Measurements from ENCODE around the gene CACNA1H.

CACNA1H gene

DNA sequence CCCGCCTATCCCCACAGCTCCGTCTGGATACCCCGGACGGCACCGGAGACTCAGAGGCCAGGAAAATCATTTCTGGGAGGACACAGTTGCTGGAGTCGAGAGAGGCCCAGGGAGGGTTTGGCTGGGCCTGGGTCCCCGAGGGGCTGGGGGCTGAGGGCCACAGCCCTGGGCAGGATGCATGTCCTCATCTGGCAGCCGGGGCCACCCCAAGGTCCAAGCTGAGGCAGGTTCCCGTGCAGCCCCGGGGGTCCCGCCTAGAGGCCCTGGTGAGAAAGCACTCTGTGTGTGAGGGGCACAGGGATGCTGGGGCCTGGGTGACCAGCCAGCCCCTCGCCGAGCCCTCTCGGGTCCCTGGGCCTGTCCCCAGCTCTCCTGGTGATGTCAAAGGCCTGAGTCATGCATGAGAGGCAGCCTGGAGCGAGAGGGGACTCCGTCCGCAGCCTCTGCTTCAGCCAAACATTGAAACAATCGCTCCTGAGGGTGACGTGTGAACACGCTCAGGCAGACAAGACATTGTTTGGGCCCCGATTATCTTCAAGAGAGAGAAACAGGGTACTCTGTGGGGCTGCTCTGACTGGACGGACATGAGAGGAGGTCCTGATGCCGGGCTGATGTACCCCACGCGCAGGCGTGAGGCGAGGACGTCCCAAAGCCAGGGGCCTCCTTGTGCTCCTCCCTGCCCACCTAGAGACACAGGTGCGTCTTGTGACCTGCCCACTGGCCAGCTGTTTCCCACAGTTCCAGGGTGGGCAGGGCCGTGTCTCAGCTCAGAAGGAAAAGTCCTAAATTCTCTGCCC is 31.1 kb upstream of the CACNA1H start:
- TF ChIP-seq, protein P1, sequence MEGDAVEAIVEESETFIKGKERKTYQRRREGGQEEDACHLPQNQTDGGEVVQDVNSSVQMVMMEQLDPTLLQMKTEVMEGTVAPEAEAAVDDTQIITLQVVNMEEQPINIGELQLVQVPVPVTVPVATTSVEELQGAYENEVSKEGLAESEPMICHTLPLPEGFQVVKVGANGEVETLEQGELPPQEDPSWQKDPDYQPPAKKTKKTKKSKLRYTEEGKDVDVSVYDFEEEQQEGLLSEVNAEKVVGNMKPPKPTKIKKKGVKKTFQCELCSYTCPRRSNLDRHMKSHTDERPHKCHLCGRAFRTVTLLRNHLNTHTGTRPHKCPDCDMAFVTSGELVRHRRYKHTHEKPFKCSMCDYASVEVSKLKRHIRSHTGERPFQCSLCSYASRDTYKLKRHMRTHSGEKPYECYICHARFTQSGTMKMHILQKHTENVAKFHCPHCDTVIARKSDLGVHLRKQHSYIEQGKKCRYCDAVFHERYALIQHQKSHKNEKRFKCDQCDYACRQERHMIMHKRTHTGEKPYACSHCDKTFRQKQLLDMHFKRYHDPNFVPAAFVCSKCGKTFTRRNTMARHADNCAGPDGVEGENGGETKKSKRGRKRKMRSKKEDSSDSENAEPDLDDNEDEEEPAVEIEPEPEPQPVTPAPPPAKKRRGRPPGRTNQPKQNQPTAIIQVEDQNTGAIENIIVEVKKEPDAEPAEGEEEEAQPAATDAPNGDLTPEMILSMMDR (IDR thresholded peaks at IDR 0.05) = no peak
- no peak overlapping the region for H3K4me3 ChIP-seq
- no peak for DNase-seq (ENCODE audit: low spot score)
- H3K27ac ChIP-seq = no peak overlapping the region

DNA sequence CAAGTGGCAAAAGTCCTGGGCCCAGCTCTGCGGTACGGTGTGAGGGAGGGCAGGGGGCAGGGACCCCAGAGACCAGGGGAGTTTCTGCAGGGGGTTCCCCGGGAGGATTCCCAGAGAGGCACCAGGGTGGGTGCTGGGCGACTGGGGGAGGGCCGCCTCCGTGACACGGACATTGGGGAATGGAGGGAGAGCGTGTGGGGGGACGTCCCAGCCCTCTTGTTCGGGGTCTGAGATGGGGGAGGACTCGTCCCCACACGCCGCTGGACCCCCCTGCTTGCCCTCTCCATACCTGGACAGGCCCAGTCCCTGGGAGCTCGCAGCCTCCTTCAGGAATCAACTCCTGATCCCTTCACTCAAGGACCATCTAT is 30.5 kb upstream of the CACNA1H start:
- DNase-seq (ENCODE audit: low spot score) = no peak
- Histone ChIP-seq H3K27ac (no peak overlapping the region), H3K4me3 (no peak overlapping the region)
- TF ChIP-seq, protein P1 (IDR thresholded peaks at IDR 0.05) = no peak

DNA sequence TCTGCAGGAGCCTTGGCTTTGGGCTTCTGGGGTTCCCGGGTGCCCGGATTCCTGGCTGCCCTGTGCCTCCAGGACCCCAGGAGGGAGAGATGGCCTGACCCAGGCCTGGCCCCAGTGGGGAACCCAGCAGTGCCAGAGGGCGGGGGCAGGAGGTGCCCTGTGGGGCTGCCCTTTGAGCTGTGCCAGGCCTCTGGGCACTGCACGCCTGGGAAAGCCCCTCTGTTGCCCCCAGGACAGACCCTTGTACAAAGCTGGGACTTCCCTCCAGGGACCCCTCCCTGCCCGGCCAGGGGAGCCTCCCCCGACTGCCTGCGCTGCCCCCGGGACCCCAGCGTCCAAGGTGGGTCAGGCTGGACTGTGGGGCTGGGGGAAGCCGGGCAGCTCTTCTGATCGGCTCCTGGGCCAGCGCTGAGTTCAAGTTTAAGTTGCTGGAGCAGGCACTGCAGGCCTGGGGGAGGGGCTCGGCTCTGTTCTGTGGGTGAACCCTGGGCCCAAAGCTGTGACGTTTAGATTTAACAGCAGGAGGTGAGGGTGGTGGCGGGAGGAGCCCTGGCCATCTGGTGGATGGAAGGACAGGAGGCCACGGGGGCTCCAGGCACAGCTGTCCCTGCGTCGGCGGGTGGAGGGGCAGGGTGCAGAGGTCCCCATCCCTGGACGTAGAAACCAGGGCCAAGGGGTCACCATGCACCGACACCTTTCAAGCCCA is 29.2 kb upstream of the CACNA1H start:
- DNase-seq (ENCODE audit: low spot score) = no peak
- Histone ChIP-seq H3K27ac (no peak overlapping the region), H3K4me3 (no peak overlapping the region)
- TF ChIP-seq, protein P1 (IDR thresholded peaks at IDR 0.05) = no peak

DNA sequence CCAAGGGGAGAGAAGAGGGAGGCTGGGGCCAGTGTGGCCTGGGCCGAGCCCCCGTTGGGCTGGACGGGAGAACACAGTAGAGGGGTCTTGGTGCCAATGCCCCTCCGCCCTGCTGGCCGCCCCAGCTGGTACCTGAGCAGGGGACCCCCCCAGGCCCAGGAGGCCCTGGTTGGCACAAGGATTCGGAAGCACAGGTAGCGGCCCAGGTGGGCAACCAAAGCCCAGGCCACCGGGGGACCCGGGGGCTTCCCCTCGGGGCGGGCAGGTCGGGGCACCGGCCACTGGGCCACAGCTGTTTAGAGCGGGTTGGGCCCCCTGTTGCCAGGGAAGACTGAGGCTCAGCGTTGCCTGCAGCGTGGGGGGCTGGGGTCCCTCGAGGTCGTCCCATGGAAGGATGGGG is 28.6 kb upstream of the CACNA1H start:
- TF ChIP-seq, protein P1 (IDR thresholded peaks at IDR 0.05) = no peak
- H3K4me3 ChIP-seq = no peak overlapping the region
- DNase-seq (ENCODE audit: low spot score) = no peak
- no peak overlapping the region for H3K27ac ChIP-seq

DNA sequence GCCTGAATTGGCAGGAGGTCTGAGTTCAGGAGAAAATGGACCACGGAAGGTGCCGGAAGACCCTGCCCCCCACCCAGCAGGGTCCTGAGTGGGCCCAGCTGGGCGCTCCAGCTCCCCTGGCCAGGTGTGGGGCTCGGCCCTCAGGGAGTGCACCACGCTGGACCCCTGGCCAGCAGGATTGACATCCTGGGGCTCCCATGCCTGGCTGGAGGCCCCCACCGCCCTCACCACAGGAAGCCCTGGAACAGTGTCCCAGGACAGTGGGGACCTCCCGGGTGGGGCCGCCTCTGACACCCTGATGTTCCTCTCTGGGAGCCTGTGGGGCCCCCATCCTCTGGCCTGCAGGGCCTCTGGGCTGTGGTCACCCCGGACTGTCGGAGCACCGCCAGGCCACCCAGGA is 28.1 kb upstream of the CACNA1H start:
- TF ChIP-seq, protein P1 (IDR thresholded peaks at IDR 0.05) = no peak
- no peak for DNase-seq (ENCODE audit: low spot score)
- Histone ChIP-seq H3K27ac (no peak overlapping the region), H3K4me3 (no peak overlapping the region)

DNA sequence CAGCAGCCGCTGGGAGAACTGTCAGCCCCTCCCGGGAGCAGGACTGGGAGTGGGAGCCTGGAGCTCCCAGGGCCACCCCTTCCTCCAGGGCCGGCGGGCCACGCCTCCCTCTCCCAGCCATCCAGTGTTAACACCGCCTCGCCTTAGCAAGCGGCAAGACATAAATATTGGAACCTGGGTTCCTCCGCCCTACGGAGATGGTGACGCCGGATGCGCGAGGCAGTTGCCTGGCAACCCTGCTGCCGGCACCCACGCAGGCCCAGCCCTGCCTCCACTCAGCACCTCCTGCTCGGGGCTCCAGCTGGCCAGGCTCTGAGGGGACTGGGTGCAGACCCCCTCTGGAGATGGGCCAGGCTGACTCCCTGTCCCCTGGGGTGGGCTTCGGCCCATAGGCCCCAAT is 27.4 kb upstream of the CACNA1H start:
- no peak for DNase-seq (ENCODE audit: low spot score)
- Histone ChIP-seq H3K27ac (no peak overlapping the region), H3K4me3 (no peak overlapping the region)
- TF ChIP-seq, protein P1 (IDR thresholded peaks at IDR 0.05) = no peak

DNA sequence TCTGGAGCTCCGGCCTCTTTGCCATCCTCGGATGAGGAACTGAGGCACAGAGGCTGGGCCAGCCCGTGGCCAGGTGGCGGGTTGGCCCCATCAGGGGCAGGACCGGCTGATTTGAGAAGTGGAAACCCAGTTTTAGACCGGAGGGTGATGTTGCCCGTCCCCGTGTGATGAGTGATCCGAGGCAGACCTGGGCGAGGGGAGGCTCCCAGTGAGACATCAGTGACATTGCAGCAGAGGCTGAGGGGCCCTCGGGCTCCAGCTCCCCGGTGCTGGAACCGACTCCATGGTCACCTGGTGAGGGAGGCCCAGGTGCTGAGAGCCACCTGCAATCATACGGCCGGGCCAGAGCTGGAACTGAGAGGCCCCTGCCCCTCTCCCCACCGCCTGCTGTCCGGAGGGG is 26.9 kb upstream of the CACNA1H start:
- no peak for DNase-seq (ENCODE audit: low spot score)
- TF ChIP-seq, protein P1 (IDR thresholded peaks at IDR 0.05) = no peak
- H3K27ac ChIP-seq = no peak overlapping the region
- no peak overlapping the region for H3K4me3 ChIP-seq
